Panc1 (cell line): ENCODE measurements around the gene QKI. TPM values are rescaled to one million over a fixed set of nuclear protein-coding genes. Genes with fewer than 3 reads are reported as not detected.

Experiments used
- ATAC-seq: fragments of 200-7000 bp; cut with Tn5 transposase; 2 replicates; pipeline ENCODE4 v1.9.1; 2020; ENCODE audit warnings: mild to moderate bottlenecking, moderate library complexity
- BruUV-seq: library from RNA; stranded (reverse); fragments of 400-500 nt; replicated peaks from 2 replicates; lab custom pipeline; 2021; lab: Mats Ljungman, UMichigan
- CTCF ChIA-PET: fragments of 300-600 bp; sonication (Branson Sonifier 250); formaldehyde crosslinking; loops from one replicate; lab custom pipeline; 2022; ENCODE audit warnings: antibody characterized with exemption; lab: Charles Lee
- POLR2A ChIA-PET: fragments of 300-600 bp; sonication (Branson Sonifier 250); formaldehyde crosslinking; loops from one replicate; lab custom pipeline; 2022; ENCODE audit warnings: antibody characterized with exemption; lab: Charles Lee
- DNase-seq: peaks from one replicate; pipeline ENCODE4 v3.0.0-alpha.2; 2010; ENCODE audit warnings: low read depth, low spot score
- H3K27ac ChIP-seq: 2 replicates; pipeline ENCODE4 v1.5.1; 2011; ENCODE audit warnings: mild to moderate bottlenecking, low read length, inconsistent platforms
- H3K27me3 ChIP-seq: fragments of 200-500 bp; sonication (Bioruptor generic); 2 replicates; pipeline ENCODE4 v1.6.0; 2014; ENCODE audit warnings: low read length, inconsistent platforms; ENCODE audit not compliant: control insufficient read depth, insufficient read depth
- H3K36me3 ChIP-seq: fragments of 200-500 bp; sonication (Bioruptor generic); 2 replicates; pipeline ENCODE4 v1.5.1; 2014; ENCODE audit warnings: inconsistent platforms, mild to moderate bottlenecking, low read length, moderate library complexity; ENCODE audit not compliant: control insufficient read depth, insufficient read depth
- H3K4me1 ChIP-seq: 2 replicates; pipeline ENCODE4 v1.5.1; 2011; ENCODE audit warnings: inconsistent platforms, mild to moderate bottlenecking, low read length, moderate library complexity; ENCODE audit not compliant: control insufficient read depth, insufficient read depth
- H3K4me3 ChIP-seq, 2 experiments: 2 replicates each; pipeline ENCODE4 v1.5.1; 2011 to 2012; ENCODE audit warnings: low read depth in 2 of 2, low read length in 2 of 2, mild to moderate bottlenecking in 2 of 2, inconsistent platforms in 1 of 2, moderate library complexity in 1 of 2
- H3K9me3 ChIP-seq: fragments of 200-500 bp; sonication (Bioruptor generic); 2 replicates; pipeline ENCODE4 v1.5.1; 2014; ENCODE audit warnings: low read depth, mild to moderate bottlenecking, inconsistent platforms, low read length, moderate library complexity; ENCODE audit not compliant: control insufficient read depth, insufficient read depth
- POLR2AphosphoS5 ChIP-seq: IDR thresholded peaks from 2 replicates; pipeline ENCODE4 v1.6.1; 2012; ENCODE audit warnings: mild to moderate bottlenecking, low read depth, low read length, moderate library complexity
- REST ChIP-seq, 2 experiments: IDR thresholded peaks; 2 replicates each; pipeline ENCODE4 v1.6.1; 2011 to 2012; ENCODE audit warnings: low read depth in 2 of 2, control low read depth in 1 of 2, low read length in 1 of 2, mild to moderate bottlenecking in 1 of 2, moderate library complexity in 1 of 2; ENCODE audit not compliant: insufficient read depth in 1 of 2
- SIN3A ChIP-seq: IDR thresholded peaks from 2 replicates; pipeline ENCODE4 v1.6.1; 2012; ENCODE audit warnings: low read depth, mild to moderate bottlenecking, low read length, moderate library complexity, borderline replicate concordance; ENCODE audit not compliant: insufficient read depth
- TCF7L2 ChIP-seq: IDR thresholded peaks from 2 replicates; pipeline ENCODE4 v1.6.1; 2011; ENCODE audit warnings: mild to moderate bottlenecking, low read depth, low read length, inconsistent platforms
- in situ Hi-C: cut with HindIII; loops from 2 replicates; pipeline ENCODE4 v1.10.0; 2016; ENCODE audit warnings: low sequenced_read_pairs, low pct_unique_long_range_greater_than_20kb
- intact Hi-C: fragments of 100-400 bp; cut with micrococcal nuclease; formaldehyde crosslinking; loops from one replicate; pipeline ENCODE4 v1.10.0; 2022; ENCODE audit not compliant: unreplicated experiment
- total RNA-seq: library from RNA; stranded (reverse); gene quantifications from one replicate; pipeline ENCODE4 v1.2.1, GENCODE V29; 2021; ENCODE audit not compliant: unreplicated experiment
- TF ChIP-seq, protein P1 (sequence below): fragments of 450-650 bp; IDR thresholded peaks from 2 replicates; pipeline ENCODE4 v1.5.1; 2017; ENCODE audit warnings: mild to moderate bottlenecking

Gene QKI
- total RNA-seq, 1 experiment from 2014 or later, result 176 TPM

- ChIA-PET CTCF (no interaction called here), POLR2A (no interaction called here)
- TF ChIP-seq SIN3A (no peak), POLR2AphosphoS5 (no peak), REST (IDR thresholded peaks at IDR 0.05; ENCODE audit: insufficient read depth in 1 of 2, low read depth in 2 of 2, low read length in 1 of 2) (no peak), TCF7L2 (no peak)
- TF ChIP-seq, protein P1, sequence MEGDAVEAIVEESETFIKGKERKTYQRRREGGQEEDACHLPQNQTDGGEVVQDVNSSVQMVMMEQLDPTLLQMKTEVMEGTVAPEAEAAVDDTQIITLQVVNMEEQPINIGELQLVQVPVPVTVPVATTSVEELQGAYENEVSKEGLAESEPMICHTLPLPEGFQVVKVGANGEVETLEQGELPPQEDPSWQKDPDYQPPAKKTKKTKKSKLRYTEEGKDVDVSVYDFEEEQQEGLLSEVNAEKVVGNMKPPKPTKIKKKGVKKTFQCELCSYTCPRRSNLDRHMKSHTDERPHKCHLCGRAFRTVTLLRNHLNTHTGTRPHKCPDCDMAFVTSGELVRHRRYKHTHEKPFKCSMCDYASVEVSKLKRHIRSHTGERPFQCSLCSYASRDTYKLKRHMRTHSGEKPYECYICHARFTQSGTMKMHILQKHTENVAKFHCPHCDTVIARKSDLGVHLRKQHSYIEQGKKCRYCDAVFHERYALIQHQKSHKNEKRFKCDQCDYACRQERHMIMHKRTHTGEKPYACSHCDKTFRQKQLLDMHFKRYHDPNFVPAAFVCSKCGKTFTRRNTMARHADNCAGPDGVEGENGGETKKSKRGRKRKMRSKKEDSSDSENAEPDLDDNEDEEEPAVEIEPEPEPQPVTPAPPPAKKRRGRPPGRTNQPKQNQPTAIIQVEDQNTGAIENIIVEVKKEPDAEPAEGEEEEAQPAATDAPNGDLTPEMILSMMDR, result no peak
- H3K9me3 ChIP-seq, result no peaks in the 10 kb centered on the region
- ATAC-seq (no peak), DNase-seq (no peak)
- H3K36me3 ChIP-seq, result no peaks in the 10 kb centered on the region
- no peak overlapping the region for H3K27ac ChIP-seq
- no peaks in the 10 kb centered on the region for H3K4me1 ChIP-seq
- H3K4me3 ChIP-seq, result no peak overlapping the region
- intact Hi-C loops, result no loop called here
- no peaks in the 10 kb centered on the region for H3K27me3 ChIP-seq
- in situ Hi-C loops, result no loop called here
- no TSS peak for BruUV-seq
Observed at GRCh38 chr6:163371129-163371528, 43.4 kb upstream of the QKI start.

GRCh38 chr6:163373240-163373639 lies 41.3 kb upstream of the QKI start:
- H3K27me3 ChIP-seq, result no peaks in the 10 kb centered on the region
- H3K4me1 ChIP-seq, result no peaks in the 10 kb centered on the region
- no peak for TF ChIP-seq TCF7L2
- TF ChIP-seq, protein P1, result no peak
- TF ChIP-seq REST (IDR thresholded peaks at IDR 0.05; ENCODE audit: insufficient read depth in 1 of 2, low read depth in 2 of 2, low read length in 1 of 2), result no peak
- no peak for TF ChIP-seq SIN3A
- no peak for TF ChIP-seq POLR2AphosphoS5
- H3K9me3 ChIP-seq, result no peaks in the 10 kb centered on the region
- no peaks in the 10 kb centered on the region for H3K36me3 ChIP-seq
- ChIA-PET CTCF (no interaction called here), POLR2A (no interaction called here)
- intact Hi-C loops, result no loop called here
- no peak overlapping the region for H3K4me3 ChIP-seq
- H3K27ac ChIP-seq, result no peak overlapping the region
- DNase-seq, result no peak
- in situ Hi-C loops, result no loop called here
- no TSS peak for BruUV-seq
- ATAC-seq, result no peak
